HG03095 (cell line): ENCODE measurements around the gene CTAGE9.

Source experiments
- ATAC-seq: cut with Tn5 transposase; IDR thresholded peaks from one replicate; pipeline ENCODE4 v1.9.1; 2021; ENCODE audit warnings: moderate library complexity; ENCODE audit not compliant: unreplicated experiment

Gene CTAGE9

DNA sequence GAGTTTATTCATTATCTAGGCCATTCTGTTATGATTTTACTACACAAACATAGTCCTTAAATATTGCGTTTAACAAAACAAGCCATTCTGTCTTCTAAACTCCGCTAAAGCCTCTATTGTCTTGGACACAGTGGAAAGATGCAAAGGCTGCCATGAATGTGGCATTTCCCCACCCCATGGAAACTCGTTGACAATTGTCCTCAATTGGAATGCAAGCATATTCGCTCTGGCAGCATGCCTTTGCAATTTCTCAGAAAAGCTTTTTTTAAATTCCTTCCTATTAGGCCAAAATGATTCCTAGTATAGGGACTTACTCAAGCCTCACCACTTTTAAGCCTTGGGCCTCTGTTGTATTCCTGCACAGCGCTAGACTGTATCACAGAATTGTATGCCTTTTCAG lies 32.4 kb downstream of the CTAGE9 start:
- no peak for ATAC-seq

DNA sequence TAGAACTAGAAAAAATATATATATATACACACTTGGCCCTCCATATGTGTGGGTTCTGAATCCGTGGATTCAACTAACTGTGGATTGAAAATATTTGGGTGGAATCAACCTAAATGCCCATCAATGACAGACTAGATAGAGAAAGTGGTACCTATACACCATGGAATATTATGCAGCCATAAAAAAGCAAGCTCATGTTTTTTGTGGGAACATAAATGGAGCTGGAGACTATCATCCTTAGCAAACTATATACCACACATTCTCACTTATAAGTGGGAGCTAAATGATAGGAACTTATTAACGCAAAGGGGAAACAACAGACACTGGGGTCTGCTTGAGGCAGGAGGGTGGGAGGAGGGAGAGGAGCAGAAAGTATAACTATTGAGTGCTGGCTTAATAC lies 37.6 kb downstream of the CTAGE9 start:
- ATAC-seq, result no peak

DNA sequence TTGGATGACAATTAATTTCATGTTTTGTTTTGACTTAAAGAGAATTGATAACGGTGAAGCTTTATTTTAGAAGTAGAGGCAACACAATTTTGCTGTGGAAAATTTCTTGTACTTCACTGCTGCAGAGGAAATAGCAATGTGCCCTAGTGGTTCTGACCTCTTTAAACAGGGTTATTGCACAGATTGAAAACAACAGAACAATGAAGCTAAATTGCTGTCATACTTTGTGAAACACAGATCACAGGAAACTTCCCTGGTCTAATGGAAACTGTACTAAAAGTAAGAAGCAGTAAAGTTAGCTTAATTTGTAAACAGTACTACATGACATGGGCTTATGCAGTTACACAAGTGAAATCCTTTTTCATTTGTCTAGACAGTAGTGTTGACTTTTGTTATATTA lies 40.9 kb downstream of the CTAGE9 start:
- no peak for ATAC-seq

DNA sequence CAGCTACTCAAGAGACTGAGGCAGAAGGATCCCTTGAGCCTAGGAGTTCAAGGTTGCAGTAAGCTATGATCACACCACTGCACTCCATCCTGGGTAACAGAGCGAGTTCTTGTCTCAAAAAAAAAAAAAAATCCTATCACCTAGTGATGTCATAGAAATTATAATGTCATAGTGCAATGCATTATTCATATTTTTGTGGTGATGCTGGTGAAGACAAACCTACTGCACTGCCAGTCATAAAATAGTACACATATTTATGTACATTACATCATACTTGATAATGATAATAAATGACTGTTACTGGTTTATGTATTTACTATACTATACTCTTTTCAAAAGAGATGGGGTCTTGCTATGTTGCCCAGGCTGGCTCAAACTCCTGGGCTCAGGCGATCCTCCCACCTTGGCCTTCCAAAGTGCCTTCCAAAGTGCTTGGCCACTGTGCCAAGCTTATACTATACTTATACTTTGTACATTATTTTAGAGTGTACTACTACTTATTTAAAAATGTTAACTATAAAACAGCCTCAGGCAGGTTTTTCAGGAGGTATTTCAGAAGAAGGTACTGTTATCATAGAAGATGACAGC lies 47.1 kb downstream of the CTAGE9 start:
- ATAC-seq, result no peak

DNA sequence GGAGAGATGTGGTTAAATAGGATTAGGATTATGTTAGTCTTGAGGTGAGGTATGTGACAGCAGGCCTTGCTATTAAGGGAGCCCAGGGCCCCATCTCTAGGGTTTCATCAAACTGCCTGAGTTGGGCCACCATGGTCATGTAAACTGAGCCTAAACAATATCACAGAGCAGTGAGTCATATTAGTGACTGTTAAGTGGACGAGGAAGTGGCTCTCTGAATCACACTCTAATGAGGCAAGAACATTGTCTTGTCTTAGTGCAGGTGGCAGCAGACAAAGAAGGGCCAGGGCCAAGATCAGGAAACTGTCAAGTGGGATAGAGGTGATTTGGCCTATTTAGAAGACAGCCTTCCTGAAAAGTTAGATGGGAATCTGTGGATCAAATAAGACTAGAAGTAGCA lies 50.6 kb downstream of the CTAGE9 start:
- ATAC-seq, result no peak
